NT2/D1 (cell line): Measurements from ENCODE around the gene TMEM190.

Experiments
- SUZ12 ChIP-seq: IDR thresholded peaks from 2 replicates; pipeline ENCODE4 v1.6.1; 2011; ENCODE audit not compliant: insufficient read length, insufficient read depth; ENCODE audit errors: extremely low read depth
- YY1 ChIP-seq: IDR thresholded peaks from 2 replicates; pipeline ENCODE4 v1.6.1; 2011; ENCODE audit not compliant: insufficient read length, insufficient read depth

DNA sequence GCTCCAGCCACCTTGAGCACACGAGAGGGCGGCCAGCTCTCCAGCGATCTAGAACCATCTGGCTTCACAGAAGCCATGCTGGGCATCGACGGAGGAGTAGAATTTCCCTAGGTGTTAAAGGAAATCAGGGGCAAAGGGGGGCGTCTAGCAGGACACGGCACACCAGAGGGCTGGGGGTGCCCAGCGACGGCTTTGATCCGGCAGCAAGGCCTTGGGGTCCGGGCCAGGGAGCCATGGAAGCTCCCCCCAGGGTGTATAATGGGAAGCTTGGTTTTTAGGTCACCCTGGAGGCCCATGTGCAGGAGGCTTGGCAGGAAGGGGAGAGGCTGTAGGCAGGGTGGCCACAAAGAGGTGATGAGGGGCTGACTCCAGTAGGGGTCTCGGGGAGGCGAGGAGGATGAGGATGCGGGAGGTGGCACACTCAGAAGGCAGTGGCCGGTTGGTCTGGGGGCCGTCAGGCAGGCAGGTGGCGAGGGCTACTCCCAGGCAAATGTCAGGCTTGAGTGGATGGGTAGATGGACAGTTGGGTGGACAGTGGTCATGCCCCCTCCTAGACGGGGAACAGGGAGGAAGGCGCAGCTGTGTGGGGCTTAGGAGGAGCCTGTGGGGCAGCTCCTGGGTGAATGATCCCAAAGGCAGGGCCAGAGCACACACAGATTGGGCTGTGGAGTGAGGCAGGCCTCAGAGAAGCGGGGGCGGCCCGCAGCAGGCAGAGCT, 31.4 kb upstream of the TMEM190 start:
- TF ChIP-seq SUZ12 (no peak), YY1 (no peak)
